CD4-positive, alpha-beta T cell treated with Interleukin-4 for 4 hours (primary cell): Measurements from ENCODE around the gene GNG8.

Experiments
- DNase-seq: peaks from one replicate; pipeline ENCODE4 v3.0.0-alpha.2; 2020

GNG8 gene

DNA sequence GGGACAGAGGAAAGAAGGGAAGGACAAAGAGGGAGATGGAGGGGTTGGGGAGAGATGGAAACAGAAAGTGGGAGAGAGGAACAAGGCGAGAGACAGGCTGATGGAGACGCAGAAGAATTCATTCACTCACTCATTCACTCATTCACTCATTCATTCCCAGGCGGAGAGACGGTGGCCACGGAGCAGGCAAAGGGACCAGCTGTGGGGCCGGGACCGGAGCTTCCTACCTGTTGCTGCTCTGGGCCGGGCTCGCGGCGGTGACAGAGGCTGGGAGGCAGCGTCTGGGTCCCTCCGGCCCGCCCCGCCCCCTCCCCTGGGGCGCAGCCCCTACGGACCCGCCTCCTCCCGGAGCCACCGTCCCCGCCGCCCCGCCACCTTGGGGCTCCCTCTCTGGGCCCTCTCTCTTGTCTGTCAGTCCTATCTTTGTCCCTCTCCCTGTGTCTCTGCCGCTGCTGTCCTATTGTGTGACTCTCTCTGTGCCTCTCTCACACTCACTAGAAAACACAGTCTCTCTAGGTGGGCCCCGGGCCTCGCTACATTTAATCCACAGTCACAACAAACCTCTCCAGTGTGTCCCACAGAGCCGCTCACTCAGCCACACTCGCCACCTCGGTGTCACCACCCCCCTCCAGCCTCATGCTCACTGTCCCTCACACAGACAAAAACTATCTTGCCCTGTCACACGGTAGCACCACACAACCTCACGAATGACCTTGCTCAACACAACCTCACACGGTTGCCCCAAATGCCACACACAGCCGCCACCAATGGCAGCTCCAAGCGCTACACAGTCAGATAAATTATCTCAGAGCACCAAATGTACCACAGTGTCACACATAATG, at the start of gene GNG8:
Gene GNG8 (minus strand): TSS at position 283 of the 842 bp plus-strand sequence. CDS start 1,520 bp downstream, outside the sequence.
- no peak for DNase-seq

DNA sequence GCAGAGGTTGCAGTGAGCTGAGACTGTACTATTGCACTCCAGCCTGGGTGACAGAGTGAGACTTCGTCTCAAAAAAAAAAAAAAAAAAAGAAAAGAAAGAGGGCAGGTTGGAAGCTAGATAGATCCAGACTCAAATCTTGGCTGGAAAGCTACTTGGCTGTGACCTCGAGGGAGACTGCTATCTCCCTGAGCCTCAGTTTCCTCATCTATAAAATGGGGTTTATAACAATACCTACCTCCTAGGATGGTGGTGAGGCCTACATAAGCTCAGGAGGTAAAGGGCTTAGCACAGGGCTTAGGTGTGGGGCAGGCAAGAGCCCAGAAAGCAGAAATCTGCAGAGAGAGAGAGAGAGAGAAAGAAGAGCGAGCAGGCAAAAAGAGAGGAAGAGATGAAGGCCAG, 49.2 kb upstream of the GNG8 start:
- no peak for DNase-seq

DNA sequence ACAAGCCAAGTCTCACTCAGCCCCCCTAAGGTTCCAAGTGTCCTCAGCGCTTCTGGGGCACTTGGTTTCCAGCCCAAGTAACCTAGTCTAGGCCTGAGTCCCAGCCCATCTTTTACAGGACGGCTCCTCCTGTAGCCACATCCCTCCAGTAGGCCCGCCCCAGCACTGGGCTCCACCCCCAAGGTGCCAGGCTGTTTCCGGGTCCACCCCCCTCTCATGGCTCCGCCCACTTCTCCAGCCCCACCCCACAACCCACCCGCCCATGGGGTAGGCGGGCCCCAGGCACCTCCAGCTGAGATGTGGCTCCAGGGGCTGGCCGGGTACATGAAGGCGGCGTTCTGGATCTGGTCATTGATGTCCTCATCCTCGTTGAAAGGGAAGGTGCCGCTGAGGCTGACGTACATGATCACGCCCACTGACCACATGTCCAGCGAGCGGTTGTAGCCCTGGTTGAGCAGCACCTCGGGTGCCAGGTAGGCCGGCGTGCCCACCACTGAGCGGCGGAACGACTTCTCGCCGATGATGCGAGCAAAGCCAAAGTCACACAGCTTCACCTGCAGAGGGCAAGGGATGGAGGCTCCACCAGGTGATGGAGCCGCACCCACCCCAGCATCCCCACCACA, 42.2 kb upstream of the GNG8 start:
- peak; percentile 27 for DNase-seq

DNA sequence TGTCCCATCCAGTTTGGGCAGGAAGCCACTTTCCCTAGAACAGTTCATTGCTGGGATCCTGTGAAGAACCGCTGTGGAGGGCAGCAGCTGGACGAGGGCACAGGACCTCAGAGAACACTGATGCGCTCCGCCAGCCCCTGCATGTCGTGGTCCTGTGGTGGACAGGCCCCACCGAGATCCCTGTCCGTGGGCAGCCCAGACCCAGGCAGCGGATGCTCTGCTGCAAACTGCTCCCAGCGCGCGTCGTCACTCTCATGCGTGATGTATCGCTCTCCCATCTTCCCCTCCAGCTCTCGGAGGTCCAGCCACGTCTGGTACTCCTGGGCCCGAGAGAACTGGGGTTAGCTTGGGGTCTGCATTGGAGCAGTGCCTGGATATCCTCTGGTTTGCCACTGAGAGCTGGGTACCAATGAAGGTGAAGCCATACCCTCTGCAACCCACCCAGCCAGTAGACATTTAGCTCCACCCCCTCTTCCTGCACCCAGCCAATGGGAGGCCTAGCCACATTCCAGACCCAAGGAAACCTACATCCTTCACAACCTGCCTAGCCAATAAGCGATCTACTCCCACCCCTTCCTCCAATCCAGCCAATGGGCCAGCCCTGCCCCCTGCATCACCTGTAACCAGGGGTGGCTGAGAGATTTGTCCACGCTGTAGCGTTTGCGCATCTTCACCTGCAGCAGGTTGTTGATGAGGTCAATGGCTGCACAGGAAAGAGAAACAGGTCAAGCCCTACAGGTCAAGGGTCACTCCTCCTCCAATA, 38.6 kb upstream of the GNG8 start:
- DNase-seq: no peak

DNA sequence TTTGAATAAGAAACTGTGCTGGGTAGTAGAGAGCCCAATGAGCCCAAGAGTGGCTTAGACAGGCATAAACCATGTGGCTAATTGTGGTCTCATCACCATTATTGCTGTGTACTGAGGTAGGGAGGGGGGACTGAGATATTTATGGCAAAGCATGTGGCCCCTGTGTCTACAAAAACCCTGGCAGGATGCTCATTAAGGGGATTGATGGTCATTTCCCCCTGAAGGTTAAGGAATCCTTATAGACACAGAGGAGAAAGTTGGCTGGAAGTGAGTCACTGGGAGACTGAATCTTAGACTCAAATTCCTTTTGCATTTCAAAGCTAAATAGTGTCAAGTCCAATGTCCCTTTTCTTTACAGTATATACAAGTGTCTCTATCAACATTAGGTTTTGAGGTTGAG, 34.8 kb upstream of the GNG8 start:
- DNase-seq: no peak

DNA sequence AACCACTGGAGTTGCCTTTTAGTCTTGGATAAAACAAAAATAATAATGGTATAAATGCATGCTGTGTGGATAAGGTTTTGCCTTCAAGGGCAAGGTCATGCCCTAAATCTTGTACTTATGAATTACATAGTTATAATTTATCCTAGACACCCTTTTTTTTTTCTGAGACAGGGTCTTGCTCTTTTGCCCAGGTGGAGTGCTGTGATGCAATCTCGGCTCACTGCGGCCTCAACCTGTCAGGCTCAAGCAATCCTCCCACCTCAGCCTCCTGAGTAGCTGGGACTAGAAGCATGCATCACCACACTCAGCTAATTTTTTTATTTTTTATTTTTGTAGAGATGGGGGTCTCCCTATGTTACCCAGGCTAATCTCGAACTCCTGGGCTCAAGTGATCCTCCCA, 32.7 kb upstream of the GNG8 start:
- DNase-seq: no peak

DNA sequence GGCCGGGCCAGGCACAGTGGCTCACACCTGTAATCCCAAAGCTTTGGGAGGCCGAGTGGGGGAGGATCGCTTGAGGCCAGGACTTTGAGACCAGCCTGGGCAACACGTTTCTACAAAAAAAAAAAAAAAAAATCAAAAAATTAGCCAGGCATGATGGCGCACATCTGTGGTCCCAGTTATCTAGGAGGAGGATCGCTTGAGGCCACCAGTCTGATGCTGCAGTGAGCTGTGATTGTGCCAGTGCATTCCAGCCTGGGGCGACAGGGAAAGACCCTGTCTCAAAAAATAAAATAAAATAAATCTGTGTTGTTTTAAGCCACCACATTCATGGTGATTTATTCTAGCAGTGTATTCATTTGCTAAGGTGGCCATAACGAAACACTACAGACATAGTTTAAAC, 29.1 kb upstream of the GNG8 start:
- no peak for DNase-seq

DNA sequence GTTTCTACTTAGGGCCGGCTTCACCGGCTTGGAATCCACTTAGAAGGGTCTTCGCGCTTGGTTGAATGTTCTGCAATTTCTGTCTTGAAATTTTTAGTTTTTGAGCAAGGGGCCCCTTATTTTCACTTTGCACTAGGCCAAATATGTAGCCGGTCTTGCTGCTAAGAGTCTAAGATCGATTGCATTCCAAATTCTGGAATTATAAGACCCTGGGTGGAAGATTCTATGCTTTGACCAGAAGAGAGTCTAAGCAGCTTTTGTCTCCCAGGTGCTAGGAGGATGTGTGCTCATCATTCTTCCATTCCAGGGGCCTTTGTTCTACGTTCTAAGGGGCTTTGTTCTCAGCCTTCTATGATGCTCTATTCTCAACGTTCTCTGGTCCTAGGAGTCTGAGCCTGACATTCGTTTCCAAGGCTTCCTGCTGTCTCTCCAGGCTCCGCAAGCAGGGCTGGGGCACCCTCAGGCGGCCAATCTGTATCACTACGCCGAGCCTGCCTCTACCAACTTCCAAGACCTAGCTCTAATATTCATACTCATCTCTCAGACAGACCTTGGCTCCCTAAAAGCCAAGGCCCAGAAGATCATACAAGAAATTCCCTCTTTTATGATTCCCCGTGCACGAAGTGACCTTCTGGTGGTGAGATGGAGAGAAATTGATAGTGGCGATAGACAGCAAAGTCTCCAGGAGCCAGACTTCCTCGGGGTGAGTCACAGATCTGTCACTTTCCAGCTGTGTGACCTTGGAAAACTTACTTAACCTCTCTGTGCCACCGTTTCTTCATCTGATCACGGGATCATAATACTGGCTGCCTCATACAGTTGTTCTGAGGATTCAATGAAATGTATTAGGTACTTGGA, 26.0 kb upstream of the GNG8 start:
- DNase-seq: peak; percentile 76

DNA sequence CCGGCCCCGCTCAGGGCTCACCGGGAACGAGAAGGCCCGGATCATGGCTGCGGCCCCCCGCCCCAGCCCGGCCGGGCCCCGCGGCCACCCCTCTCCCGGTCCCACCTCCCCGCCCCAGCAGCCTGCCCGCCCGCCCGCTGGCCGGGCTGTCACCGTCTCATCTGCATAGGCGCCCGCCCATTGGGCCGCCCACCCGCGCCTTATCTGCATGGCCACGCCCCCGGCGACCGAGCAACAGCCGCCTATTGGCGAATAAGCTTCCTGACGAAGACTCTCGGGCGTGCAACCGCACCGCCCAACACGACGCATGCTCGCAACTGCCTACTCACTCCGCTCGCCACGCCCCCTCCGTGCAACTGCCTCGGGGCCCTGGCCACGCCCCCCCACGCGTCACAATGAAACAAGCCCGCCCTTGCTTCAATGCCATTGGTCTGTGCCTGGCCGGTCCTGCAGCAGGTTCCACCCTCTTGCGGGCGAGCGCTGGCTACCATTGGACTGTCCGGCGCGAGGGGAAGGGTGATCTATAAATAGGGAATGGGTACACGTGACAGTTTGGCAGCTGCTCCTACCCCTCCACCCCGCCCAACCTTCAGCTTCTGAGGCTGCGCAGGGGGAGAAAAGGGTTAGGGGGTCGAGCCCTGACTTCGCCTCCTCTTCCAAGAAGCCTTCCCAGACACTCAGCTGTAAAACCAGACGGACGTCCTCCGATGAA, 25.2 kb upstream of the GNG8 start, which contains the start of gene DACT3:
Gene DACT3 (minus strand): TSS at position 163 of the 712 bp plus-strand sequence. CDS start 118 bp downstream, at position 45.
- peak; percentile 99 for DNase-seq

DNA sequence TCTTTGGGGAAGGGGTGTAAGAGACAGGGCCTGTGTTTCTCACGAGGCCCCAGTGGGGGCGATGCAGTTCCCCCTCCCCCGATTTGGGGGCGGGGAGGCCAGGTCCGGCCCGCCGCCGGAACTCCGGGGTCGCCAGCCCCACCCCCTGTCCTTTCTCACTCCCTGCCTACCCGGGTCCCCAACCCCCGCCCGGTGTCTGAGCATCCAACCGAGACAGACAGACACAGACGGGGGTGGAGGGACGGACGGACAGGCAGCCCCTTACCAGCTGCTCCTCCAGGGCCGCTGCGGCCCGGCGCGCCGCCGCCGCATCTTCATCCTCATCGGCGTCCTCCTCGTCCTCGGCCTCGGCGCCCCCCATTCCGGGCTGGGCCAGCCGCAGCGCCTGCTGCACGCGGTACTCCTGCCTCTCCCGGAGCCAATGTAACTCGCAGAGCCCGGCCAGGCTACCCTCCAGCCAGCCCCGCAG, 24.6 kb upstream of the GNG8 start:
- DNase-seq: no peak

DNA sequence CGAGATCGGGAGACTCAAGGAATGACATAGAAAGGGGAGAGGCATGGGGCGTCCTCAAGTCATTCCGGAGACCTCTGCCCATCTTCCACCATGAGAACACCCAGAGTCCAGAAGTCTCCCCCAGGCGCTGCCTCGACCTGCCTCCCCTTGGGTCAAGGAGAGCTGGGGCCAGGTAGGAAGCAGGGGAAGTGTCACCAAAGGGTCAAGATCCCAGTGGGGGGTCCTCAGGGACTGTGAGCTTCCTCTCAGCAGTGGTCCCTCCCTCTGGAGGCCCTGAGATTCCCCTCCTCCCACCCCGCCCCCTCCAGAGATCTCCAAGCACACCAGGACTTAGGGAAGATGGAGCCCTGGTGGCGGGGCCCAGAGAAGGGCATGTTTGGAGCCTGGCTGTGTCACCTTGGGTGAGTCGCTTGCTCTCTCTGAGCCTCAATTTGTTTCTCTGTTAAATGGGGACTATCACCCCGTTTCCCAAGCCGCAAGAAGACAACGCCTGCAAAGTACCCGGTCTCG, 24.1 kb upstream of the GNG8 start:
- no peak for DNase-seq

DNA sequence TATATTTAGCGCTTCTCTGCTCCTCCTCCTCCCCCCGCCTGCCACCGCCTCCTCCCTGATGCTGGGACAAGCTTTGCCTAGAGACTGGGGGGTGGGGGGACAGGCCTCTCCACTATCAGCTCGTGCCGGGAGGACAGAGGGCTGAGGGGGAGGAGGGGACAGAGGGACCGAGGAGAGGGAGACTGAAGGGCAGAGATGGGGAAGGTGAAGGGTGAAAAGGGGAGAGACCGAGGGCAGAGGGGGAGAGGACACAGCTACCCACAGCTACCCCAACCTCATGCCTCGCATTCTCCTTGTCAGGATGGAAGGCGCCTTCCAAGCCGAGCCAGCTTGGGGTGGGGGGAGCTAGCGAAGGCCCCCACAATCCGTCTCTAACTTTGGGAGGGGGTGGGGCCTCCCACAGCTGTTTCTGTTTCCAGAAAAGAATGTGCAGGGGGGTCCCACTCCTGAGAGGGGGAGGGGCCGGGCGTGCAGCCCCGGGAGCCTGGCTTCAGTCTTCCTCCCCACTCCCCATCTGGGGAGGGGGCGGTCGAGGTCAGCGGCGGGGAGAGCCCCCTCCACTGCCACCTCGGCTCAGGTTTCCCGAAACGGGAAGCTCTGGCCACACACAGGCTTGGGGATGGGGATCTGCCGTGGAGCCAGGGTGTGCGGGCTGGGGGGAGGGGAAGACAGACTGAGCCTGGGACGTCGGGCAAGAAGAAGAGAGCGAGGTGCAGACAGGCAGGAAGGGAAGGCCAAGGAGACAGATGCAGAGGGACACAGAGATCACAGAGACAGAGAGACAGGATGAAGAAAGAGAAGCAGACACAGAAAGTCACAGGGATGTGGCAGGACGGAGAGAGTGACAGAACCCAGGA, 23.4 kb upstream of the GNG8 start:
- DNase-seq: no peak

DNA sequence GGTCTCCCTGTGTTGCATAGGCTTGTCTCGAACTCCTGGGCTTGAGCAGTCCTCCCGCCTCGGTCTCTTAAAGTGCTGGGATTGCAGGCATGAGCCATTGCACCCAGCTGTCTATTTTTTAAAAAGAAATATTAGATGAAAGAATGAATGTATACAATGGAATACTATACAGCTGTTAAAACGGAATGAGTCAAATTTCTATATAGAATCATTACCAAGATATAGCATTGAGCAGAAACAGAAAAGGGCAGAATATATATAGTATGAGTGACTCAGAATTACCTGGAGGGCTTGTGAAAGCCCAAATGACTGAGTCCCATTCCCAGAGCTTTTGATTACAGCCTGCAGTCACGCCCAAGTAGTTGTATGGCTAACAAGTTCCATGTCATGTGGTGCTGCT, 20.5 kb upstream of the GNG8 start:
- no peak for DNase-seq

DNA sequence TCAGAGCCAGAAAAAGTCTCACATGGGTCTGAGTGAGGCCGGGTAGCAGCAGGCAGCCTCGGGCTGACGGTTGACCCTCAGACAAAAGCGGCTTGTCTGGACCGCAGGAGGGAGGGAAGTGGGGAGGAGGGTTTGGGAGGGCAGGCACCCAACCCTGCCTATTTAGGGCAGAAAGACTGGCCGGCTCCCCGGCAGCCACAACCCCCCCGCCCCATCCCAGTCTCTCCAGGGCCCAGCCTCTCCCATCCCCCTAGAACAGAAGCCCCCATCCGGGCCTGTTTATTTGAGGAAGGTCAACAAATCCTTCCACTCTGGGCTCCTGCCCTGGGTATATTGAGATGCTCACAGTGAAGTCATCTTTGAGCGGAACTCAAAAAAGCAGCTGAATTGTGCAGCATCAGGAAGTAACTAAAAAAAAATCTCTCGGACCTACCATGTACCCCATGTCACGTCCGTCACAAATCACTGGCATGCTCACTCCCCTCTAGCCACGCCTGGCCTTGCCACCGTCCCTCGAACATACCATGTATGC, 18.7 kb upstream of the GNG8 start:
- no peak for DNase-seq

DNA sequence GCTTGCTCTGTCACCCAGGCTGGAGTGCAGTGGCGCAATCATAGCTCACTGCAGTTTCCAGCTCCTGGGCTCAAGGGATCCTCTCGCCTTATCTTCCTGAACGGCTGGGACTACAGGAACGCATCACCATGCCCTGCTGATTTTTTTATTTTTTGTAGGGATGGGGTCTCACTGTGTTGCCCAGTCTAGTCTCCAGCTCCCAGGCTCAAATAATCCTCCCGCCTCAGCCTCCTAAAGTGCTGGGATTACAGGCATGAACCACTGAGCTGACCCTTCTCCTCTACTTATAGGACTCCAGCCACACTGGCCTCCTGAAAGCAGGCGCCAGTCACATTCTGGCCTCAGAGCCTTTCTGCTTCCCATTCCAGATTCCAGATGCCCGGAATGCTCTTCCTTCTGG, 14.4 kb upstream of the GNG8 start:
- DNase-seq: no peak

DNA sequence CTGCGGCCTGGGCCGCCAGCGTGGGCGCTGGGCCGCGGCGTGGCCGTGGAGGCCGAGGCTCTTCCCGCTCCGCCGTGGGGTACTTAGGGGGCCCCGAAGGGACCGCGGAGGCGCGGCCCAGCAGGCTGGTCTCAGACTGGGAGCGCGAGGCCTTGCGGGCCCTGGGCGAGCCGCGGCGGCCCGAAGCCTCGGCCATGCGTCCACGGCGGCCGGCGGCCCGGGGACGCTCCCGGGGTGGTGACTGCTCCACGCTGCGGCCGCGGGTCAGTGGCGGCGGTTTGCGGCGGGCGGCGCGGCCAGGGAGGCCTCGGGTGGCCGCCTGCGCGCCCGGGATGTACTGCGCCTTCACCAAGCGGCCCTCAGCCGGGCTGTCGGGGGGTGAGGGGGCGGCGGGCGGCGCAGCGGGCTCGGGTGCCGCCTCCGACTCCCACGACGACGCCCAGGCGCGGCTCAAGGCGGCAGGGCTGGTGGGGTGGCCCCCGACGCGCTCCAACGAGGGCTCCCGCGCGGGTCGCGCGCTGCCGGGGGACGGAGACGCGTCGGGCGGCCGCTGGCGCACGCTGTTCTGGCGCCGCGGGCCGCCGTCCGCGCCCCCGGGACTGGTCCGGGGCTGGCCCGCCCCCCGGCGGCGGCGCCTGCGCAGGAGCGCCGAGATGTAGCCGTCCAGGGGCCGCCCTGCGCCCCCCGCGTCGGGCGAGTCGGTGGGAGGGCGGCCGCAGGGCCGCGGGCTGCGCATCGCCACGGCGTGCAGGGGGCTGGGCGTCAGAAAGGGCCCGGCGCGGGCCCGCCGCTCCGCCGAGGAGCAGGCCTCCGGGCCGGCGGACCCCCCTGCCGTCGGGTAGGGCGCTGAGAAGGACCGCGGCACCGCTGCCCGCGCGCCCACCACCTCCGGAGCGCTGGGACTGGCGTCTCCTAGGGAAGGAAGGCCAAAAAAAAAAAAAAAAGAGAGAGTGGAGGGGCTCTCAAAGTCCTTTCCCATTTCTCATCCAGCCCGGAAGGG, 13.3 kb upstream of the GNG8 start:
- DNase-seq: no peak

DNA sequence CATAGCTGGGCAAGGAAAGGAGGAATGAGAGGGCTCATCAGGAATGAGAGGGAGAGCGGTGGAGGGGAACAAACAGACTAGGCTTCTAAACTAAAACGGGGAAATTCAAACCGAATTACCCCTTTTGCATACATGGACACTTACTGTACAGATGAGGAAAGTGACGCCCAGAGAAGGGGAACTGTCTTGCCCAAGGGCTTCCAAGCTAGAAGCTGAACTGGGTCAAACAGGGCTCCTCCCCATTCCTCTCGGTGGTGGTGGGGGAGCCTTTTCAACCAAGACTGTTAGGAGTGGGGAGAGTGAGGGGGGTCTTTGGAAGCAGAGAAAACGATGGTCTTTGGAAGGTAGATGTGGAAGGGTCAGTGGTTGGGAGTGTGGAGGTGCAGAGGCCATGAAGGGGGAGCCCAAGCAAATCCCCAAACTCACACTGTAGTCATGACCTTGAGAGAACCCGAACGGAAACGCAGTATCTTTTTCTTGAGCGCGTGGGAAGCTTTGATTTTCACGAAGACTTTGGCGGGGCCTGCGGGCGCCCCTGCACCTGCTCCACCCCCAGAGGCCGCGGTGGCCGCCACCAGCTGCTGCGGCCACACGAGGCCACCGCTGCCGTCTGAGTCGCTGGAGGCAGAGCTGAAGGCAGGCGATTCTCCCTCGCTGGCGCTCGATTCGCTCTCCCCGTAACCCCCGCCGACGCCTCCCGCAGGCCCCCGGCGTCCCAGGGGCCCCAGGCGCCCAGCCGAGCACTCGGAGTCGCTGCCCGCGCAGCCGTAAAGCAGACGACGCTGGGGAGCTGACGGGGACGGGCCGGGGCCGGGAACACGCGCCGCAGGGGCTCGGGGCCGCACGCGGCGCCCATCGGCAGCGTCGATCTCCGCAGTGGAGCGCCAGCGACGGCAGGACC, 12.3 kb upstream of the GNG8 start:
- DNase-seq: no peak

DNA sequence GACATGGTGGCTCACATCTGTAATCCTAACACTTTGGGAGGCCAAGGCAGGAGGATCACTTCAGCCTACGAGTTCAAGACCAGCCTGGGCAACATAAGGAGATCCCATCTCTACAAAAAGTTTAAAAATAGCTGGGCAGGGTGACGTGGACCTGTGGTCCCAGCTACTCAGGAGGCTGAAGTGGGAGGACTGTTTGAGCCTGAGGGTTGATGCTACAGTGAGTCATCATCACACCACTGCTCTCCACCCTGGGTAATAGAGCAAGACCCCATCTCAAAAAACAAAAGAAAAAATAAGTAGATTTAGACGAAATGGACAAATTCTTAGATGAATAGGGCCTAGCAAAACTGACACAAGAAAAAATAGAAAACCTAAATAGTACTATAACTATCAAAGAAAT, 10.4 kb upstream of the GNG8 start:
- DNase-seq: no peak
